H9 (cell line): ENCODE data around the gene RPAP2. TPM values are rescaled to one million over a fixed set of nuclear protein-coding genes. Genes with fewer than 3 reads are reported as not detected.

Experiments used
- DNase-seq: peaks from one replicate; pipeline ENCODE4 v3.0.0-alpha.2; 2017
- H2AFZ ChIP-seq: one replicate; pipeline ENCODE4 v1.6.1; 2013; ENCODE audit warnings: mild to moderate bottlenecking, low read length, control low read depth, moderate library complexity
- H2AK5ac ChIP-seq: 2 replicates; pipeline ENCODE4 v1.6.1; 2013; ENCODE audit warnings: low read length, control low read depth, mixed read lengths; ENCODE audit not compliant: insufficient read length
- H2BK120ac ChIP-seq: one replicate; pipeline ENCODE4 v1.6.1; 2013; ENCODE audit warnings: low read depth, mild to moderate bottlenecking, low read length, control low read depth, inconsistent platforms; ENCODE audit not compliant: poor library complexity, severe bottlenecking
- H2BK12ac ChIP-seq: 2 replicates; pipeline ENCODE4 v1.6.1; 2013; ENCODE audit warnings: low read length, control low read depth, mixed read lengths, low read depth; ENCODE audit not compliant: insufficient read length
- H2BK15ac ChIP-seq: 2 replicates; pipeline ENCODE4 v1.6.1; 2013; ENCODE audit warnings: low read depth, low read length, control low read depth
- H2BK20ac ChIP-seq: one replicate; pipeline ENCODE4 v1.6.1; 2013; ENCODE audit warnings: low read depth, mild to moderate bottlenecking, low read length, control low read depth, inconsistent platforms; ENCODE audit not compliant: poor library complexity, severe bottlenecking
- H2BK5ac ChIP-seq: 2 replicates; pipeline ENCODE4 v1.6.1; 2013; ENCODE audit warnings: low read length, control low read depth, mixed read lengths; ENCODE audit not compliant: insufficient read length
- H3K14ac ChIP-seq: 2 replicates; pipeline ENCODE4 v1.6.1; 2013; ENCODE audit warnings: low read length, control low read depth; ENCODE audit not compliant: insufficient read depth
- H3K18ac ChIP-seq: 2 replicates; pipeline ENCODE4 v1.6.1; 2013; ENCODE audit warnings: low read depth, mild to moderate bottlenecking, mixed read lengths, low read length, control low read depth; ENCODE audit not compliant: insufficient read length
- H3K23ac ChIP-seq: 2 replicates; pipeline ENCODE4 v1.6.1; 2013; ENCODE audit warnings: low read length, control low read depth, mixed read lengths, low read depth; ENCODE audit not compliant: insufficient read length
- H3K23me2 ChIP-seq: 2 replicates; pipeline ENCODE4 v1.6.1; 2013; ENCODE audit warnings: low read depth, mild to moderate bottlenecking, mixed read lengths, low read length, control low read depth; ENCODE audit not compliant: insufficient read length, poor library complexity, severe bottlenecking
- H3K27ac ChIP-seq: 2 replicates; pipeline ENCODE4 v1.5.1; 2013; ENCODE audit warnings: low read length, control low read depth, mixed read lengths, low read depth; ENCODE audit not compliant: insufficient read length
- H3K27me3 ChIP-seq: 2 replicates; pipeline ENCODE4 v1.6.1; 2013; ENCODE audit warnings: low read length, control low read depth, inconsistent platforms; ENCODE audit not compliant: insufficient read depth
- H3K4ac ChIP-seq: 2 replicates; pipeline ENCODE4 v1.6.1; 2013; ENCODE audit warnings: low read depth, mild to moderate bottlenecking, control low read depth, inconsistent platforms, low read length, moderate library complexity
- H3K4me1 ChIP-seq: 2 replicates; pipeline ENCODE4 v1.6.1; 2013; ENCODE audit warnings: low read length, control low read depth, inconsistent platforms; ENCODE audit not compliant: insufficient read depth
- H3K4me2 ChIP-seq: 2 replicates; pipeline ENCODE4 v1.6.1; 2013; ENCODE audit warnings: low read length, control low read depth, mixed read lengths; ENCODE audit not compliant: insufficient read length, insufficient read depth
- H3K56ac ChIP-seq: 2 replicates; pipeline ENCODE4 v1.6.1; 2013; ENCODE audit warnings: low read depth, mild to moderate bottlenecking, mixed read lengths, low read length, control low read depth; ENCODE audit not compliant: insufficient read length
- H3K79me1 ChIP-seq: 2 replicates; pipeline ENCODE4 v1.6.1; 2013; ENCODE audit warnings: low read depth, mild to moderate bottlenecking, moderate library complexity, low read length, control low read depth, inconsistent platforms; ENCODE audit not compliant: insufficient read depth, poor library complexity, severe bottlenecking
- H3K79me2 ChIP-seq: 2 replicates; pipeline ENCODE4 v1.6.1; 2013; ENCODE audit warnings: low read length, control low read depth, inconsistent platforms; ENCODE audit not compliant: insufficient read depth
- H3K9ac ChIP-seq: 2 replicates; pipeline ENCODE4 v1.6.1; 2013; ENCODE audit warnings: low read length, control low read depth, mixed read lengths; ENCODE audit not compliant: insufficient read length; ENCODE audit errors: extremely low read depth
- H3K9me3 ChIP-seq: one replicate; pipeline ENCODE4 v1.6.1; 2013; ENCODE audit warnings: low read depth, low read length, inconsistent platforms; ENCODE audit not compliant: control insufficient read depth
- H3T11ph ChIP-seq: one replicate; pipeline ENCODE4 v1.6.1; 2013; ENCODE audit warnings: mild to moderate bottlenecking, low read length, control low read depth, inconsistent platforms
- H4K20me1 ChIP-seq: one replicate; pipeline ENCODE4 v1.6.1; 2013; ENCODE audit not compliant: control insufficient read depth, insufficient read length, insufficient read depth
- H4K5ac ChIP-seq: 2 replicates; pipeline ENCODE4 v1.6.1; 2013; ENCODE audit warnings: low read depth, mild to moderate bottlenecking, mixed read lengths, low read length, control low read depth; ENCODE audit not compliant: insufficient read length
- H4K8ac ChIP-seq: replicated peaks from 2 replicates; pipeline ENCODE4 v1.6.1; 2013; ENCODE audit warnings: low read length, control low read depth, mixed read lengths, low read depth; ENCODE audit not compliant: insufficient read length
- H4K91ac ChIP-seq: 2 replicates; pipeline ENCODE4 v1.6.1; 2013; ENCODE audit warnings: low read depth, mild to moderate bottlenecking, moderate library complexity, mixed read lengths, low read length, control low read depth; ENCODE audit not compliant: insufficient read length
- H3K27ac Mint-ChIP-seq, 3 experiments: 2 replicates in 2 of 3; 3 replicates in 1 of 3; pipeline ENCODE4 v1.8.0; 2020 to 2021; ENCODE audit warnings: mixed read lengths in 3 of 3, mild to moderate bottlenecking in 1 of 3, moderate library complexity in 1 of 3
- H3K27me3 Mint-ChIP-seq: 2 replicates; pipeline ENCODE4 v1.8.0; 2021; ENCODE audit warnings: low read depth, mild to moderate bottlenecking, moderate library complexity, mixed read lengths
- H3K36me3 Mint-ChIP-seq, 3 experiments: 2 replicates in 2 of 3; 3 replicates in 1 of 3; pipeline ENCODE4 v1.8.0; 2020 to 2021; ENCODE audit warnings: low read depth in 3 of 3, mixed read lengths in 3 of 3; ENCODE audit not compliant: insufficient read depth in 1 of 3
- H3K4me1 Mint-ChIP-seq, 2 experiments: 2 replicates each; pipeline ENCODE4 v1.8.0; 2020; ENCODE audit warnings: mixed read lengths in 2 of 2
- H3K4me3 Mint-ChIP-seq, 2 experiments: 2 replicates in 1 of 2; 3 replicates in 1 of 2; pipeline ENCODE4 v1.8.0; 2020 to 2021; ENCODE audit warnings: mild to moderate bottlenecking in 2 of 2, mixed read lengths in 2 of 2, moderate library complexity in 1 of 2
- H3K9me3 Mint-ChIP-seq, 2 experiments: 2 replicates in 1 of 2; 3 replicates in 1 of 2; pipeline ENCODE4 v1.8.0; 2020; ENCODE audit warnings: mild to moderate bottlenecking in 2 of 2, mixed read lengths in 2 of 2, moderate library complexity in 1 of 2
- CTCF ChIP-seq: fragments of 200-600 bp; sonication (generic); conservative IDR thresholded peaks from 3 replicates; pipeline ENCODE4 v1.8.0; 2021; ENCODE audit warnings: antibody characterized with exemption, mild to moderate bottlenecking
- WGBS: extraction: QIAGEN DNeasy Blood & Tissue Kit; methylation state at CpG from one replicate; pipeline ENCODE4 v1.1.7; 2013; ENCODE audit warnings: missing lambda C conversion rate, low lambda C conversion rate, mixed read lengths; ENCODE audit not compliant: insufficient read length; ENCODE audit errors: extremely low coverage; 5-methylcytosine and 5-hydroxymethylcytosine counted together
- total RNA-seq: library from RNA; stranded (reverse); gene quantifications from 2 replicates; pipeline ENCODE4 v1.2.1, GENCODE V29; 2021

The RPAP2 gene
- total RNA-seq, 1 experiment from 2014 or later = 27.4 TPM

DNA sequence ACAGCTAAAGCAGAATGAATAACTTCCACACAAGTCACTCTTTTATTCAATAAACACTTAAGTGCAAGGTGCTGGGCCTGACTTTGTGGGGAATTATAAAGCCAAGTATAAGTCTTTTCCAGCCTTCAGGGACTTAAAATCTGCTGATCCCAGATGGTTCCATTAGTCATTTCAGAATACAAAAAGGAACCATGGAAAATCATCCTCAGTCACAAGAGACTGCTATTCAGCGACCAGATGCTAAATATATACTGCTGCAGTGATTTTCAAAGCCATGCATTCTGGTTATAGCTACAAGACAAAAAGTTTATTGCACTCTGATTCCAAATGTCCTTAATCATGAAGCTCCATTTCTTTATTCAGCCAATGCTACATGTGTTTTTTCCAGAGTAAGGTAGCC, 25.8 kb upstream of the RPAP2 start:
- H3K27ac Mint-ChIP-seq = no peak overlapping the region
- H3K4ac ChIP-seq = no peak overlapping the region
- H3K27me3 ChIP-seq = no peaks in the 10 kb centered on the region
- no peaks in the 10 kb centered on the region for H3K27me3 Mint-ChIP-seq
- no peaks in the 10 kb centered on the region for H3K79me2 ChIP-seq
- no peak overlapping the region for H3T11ph ChIP-seq
- no CpG with 5 or more reads among the region's 1 CpG for WGBS
- no peak overlapping the region for H3K18ac ChIP-seq
- H4K8ac ChIP-seq = no peak overlapping the region
- H4K5ac ChIP-seq = no peak overlapping the region
- no peaks in the 10 kb centered on the region for H3K4me1 ChIP-seq
- H3K79me1 ChIP-seq = no peaks in the 10 kb centered on the region
- H2BK15ac ChIP-seq = no peak overlapping the region
- H3K27ac ChIP-seq = no peak overlapping the region
- TF ChIP-seq CTCF = no peak
- no peaks in the 10 kb centered on the region for H3K9me3 ChIP-seq
- no peak overlapping the region for H2BK120ac ChIP-seq
- no peak overlapping the region for H3K4me2 ChIP-seq
- no peak overlapping the region for H3K14ac ChIP-seq
- no peak overlapping the region for H2BK12ac ChIP-seq
- no peak for DNase-seq
- H3K9me3 Mint-ChIP-seq = no peaks in the 10 kb centered on the region
- H2BK20ac ChIP-seq = no peak overlapping the region
- H3K9ac ChIP-seq = no peak overlapping the region
- no peaks in the 10 kb centered on the region for H3K4me1 Mint-ChIP-seq
- H4K20me1 ChIP-seq = no peaks in the 10 kb centered on the region
- H2AFZ ChIP-seq = no peak overlapping the region
- H4K91ac ChIP-seq = no peak overlapping the region
- H2AK5ac ChIP-seq = no peak overlapping the region
- H3K56ac ChIP-seq = no peak overlapping the region
- H3K23me2 ChIP-seq = no peaks in the 10 kb centered on the region
- no peak overlapping the region for H2BK5ac ChIP-seq
- no peak overlapping the region for H3K23ac ChIP-seq
- H3K36me3 Mint-ChIP-seq = peaks cover 4 to 43% (median 42%) of the 10 kb centered on the region in 3 experiments; a peak in 6 of 7 replicates
- H3K4me3 Mint-ChIP-seq = no peak overlapping the region
